Effector memory CD8-positive, alpha-beta T cell (primary cell): Measurements from ENCODE around the gene GLI2.

Experiments used
- ATAC-seq: fragments of 150-1000 bp; cut with Tn5 transposase; replicated peaks from 2 replicates; pipeline ENCODE4 v1.10.0; 2021; ENCODE audit warnings: mild to moderate bottlenecking, moderate library complexity
- DNase-seq, 3 experiments: peaks; one replicate each; pipeline ENCODE4 v3.0.0; 2021
- H3K27ac Mint-ChIP-seq, 2 donors: one replicate each; pipeline ENCODE4 v1.8.0; 2022; ENCODE audit warnings: mild to moderate bottlenecking in 2 of 2, mixed read lengths in 2 of 2, moderate library complexity in 2 of 2
- H3K27me3 Mint-ChIP-seq, 2 donors: one replicate each; pipeline ENCODE4 v1.8.0; 2022; ENCODE audit warnings: mixed read lengths in 2 of 2
- H3K36me3 Mint-ChIP-seq: one replicate; pipeline ENCODE4 v1.8.0; 2022; ENCODE audit warnings: mild to moderate bottlenecking, moderate library complexity, mixed read lengths; ENCODE audit not compliant: insufficient read depth
- H3K4me1 Mint-ChIP-seq, 2 donors: one replicate each; pipeline ENCODE4 v1.8.0; 2022; ENCODE audit warnings: low read depth in 2 of 2, mixed read lengths in 2 of 2
- H3K4me3 Mint-ChIP-seq, 2 donors: one replicate each; pipeline ENCODE4 v1.8.0; 2022; ENCODE audit warnings: mild to moderate bottlenecking in 2 of 2, mixed read lengths in 2 of 2, moderate library complexity in 2 of 2
- H3K9me3 Mint-ChIP-seq, 2 donors: one replicate each; pipeline ENCODE4 v1.8.0; 2022; ENCODE audit warnings: mixed read lengths in 2 of 2

GLI2 gene

DNA sequence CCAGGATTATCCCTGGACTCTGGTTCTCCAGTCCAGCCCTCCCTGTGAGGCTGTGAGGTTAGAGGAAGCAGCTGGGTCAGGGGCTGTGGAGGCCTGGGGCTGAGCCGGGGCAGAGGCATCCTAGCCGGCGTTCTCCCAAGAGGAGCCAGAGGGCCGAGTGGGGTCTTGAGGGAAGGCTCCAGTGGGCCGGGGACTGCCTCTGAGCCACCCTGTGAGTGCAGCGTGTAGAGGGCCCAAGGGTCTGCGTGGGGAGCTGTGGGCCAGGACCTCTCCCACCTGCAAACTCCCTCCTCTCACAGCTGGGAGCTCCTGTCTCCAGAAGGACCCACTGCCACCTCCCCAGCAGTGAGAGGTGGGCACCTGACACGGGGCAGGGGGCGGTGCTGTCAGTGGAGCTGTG is 41.0 kb downstream of the GLI2 start:
- H3K27me3 Mint-ChIP-seq: peaks cover 0 to 8% of the 10 kb centered on the region in 2 donors
- no peak for DNase-seq
- no peak for ATAC-seq

DNA sequence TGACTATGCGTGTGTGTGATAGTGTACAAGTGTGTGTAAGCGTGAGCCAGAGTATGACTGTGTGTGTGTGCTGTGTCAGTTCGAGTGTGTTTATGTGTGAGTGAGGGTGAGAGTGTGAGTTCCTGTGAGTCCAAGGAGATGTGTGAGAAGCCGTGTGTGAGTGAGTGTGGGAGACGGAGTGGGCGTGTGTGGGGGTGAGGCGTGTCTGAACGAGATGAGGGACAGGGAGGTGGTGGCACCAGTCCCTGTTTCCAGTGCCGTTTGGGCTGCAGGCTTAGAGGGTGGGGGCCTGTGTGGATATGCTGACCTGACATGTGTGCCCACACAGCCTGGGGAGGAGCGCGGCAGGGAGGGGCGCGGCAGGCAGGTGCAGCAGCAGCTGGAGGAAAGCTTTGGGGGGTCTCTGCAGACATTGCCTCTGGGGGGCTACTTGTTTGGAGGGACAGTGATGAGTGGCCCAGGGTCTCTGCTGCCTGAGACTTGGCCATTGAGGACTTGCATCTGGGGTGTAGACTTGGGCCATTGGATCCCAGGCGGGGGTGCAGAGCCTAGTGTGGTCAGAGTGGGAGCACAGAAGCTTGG is 41.6 kb downstream of the GLI2 start:
- Mint-ChIP-seq H3K27me3 (peaks cover 0 to 8% of the 10 kb centered on the region in 2 donors), H3K36me3 (no peaks in the 10 kb centered on the region), H3K9me3 (no peaks in the 10 kb centered on the region), H3K27ac (no peak overlapping the region), H3K4me3 (no peak overlapping the region), H3K4me1 (no peaks in the 10 kb centered on the region)
- ATAC-seq: no peak
- DNase-seq: no peak

More for the DNA sequence above, 41.0 kb downstream of the GLI2 start:
- no peak overlapping the region for H3K27ac Mint-ChIP-seq
- no peak overlapping the region for H3K4me3 Mint-ChIP-seq
- no peaks in the 10 kb centered on the region for H3K4me1 Mint-ChIP-seq
- H3K9me3 Mint-ChIP-seq: no peaks in the 10 kb centered on the region
- no peaks in the 10 kb centered on the region for H3K36me3 Mint-ChIP-seq

DNA sequence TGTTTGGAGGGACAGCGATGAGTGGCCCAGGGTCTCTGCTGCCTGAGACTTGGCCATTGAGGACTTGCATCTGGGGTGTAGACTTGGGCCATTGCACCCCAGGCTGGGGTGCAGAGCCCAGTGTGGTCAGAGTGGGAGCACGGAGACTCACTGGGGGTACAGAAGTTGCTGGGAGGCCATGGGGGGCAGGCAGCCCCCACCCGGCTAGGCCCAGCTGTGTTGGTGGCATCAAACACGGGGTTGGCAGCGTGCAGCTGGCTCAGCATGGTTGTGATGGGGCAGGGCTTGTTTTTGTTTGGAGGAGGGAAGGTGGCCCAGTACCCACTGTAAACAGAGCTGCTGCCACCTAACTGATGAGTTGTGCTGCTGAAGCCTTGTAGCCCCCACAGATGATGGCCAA is 42.1 kb downstream of the GLI2 start:
- Mint-ChIP-seq H3K27ac (no peak overlapping the region), H3K9me3 (no peaks in the 10 kb centered on the region), H3K4me1 (no peaks in the 10 kb centered on the region), H3K4me3 (no peak overlapping the region), H3K27me3 (peaks cover 0 to 8% of the 10 kb centered on the region in 2 donors), H3K36me3 (no peaks in the 10 kb centered on the region)
- ATAC-seq (no peak), DNase-seq (no peak)

DNA sequence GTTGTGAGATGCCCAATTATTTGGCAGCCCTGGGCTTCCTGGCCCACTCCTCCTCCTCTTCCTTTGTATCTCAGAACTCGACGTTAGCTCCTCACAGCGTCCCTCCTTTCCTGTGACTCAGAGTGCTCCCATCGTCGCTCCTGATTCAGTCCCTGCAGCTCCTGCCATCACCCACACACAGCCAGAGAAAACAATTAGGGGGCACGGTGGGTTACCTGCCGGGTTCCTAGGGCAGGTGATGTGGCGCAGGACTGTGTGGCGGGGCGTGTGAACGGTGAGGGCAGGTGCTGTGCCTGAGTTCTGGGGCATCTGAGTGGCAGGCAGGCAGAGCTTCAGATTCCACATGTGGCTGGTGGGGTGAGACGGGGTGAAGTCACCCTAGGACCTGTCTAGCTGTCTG is 42.6 kb downstream of the GLI2 start:
- H3K4me1 Mint-ChIP-seq: peaks cover 0 to 3% of the 10 kb centered on the region in 2 donors
- no peak overlapping the region for H3K4me3 Mint-ChIP-seq
- DNase-seq: no peak
- no peak for ATAC-seq
- H3K27ac Mint-ChIP-seq: no peak overlapping the region
- peaks cover 0 to 8% of the 10 kb centered on the region in 2 donors for H3K27me3 Mint-ChIP-seq
- H3K36me3 Mint-ChIP-seq: no peaks in the 10 kb centered on the region
- H3K9me3 Mint-ChIP-seq: no peaks in the 10 kb centered on the region

DNA sequence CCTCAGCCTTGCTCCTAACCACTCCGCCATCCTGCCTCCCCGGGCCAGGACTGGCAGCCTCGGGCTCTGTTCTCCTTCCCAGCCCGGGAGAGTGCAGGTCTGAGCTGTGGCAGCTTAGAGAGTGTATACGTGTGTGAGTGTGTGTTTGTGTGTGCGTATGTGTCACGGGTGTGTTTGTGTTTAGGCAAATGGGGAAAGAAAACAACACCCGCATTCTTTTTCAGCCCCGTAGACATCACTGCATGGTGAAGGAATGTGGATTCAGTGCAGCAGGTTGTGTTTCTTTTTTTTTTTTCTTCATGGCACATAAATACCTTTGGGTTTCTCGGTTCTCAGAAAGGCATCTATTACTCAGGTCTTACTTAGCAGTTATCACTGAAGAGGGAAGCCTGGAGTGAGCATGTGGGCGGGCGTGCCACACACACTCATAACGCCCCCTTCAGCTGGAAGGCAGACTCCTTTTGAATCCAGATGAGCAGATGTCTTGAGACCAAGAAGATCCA is 44.2 kb downstream of the GLI2 start:
- Mint-ChIP-seq H3K36me3 (no peaks in the 10 kb centered on the region), H3K27me3 (peaks cover 8% of the 10 kb centered on the region in 2 donors), H3K4me3 (no peak overlapping the region), H3K4me1 (peaks cover 0 to 3% of the 10 kb centered on the region in 2 donors), H3K9me3 (no peaks in the 10 kb centered on the region), H3K27ac (no peak overlapping the region)
- ATAC-seq (no peak), DNase-seq (no peak)

DNA sequence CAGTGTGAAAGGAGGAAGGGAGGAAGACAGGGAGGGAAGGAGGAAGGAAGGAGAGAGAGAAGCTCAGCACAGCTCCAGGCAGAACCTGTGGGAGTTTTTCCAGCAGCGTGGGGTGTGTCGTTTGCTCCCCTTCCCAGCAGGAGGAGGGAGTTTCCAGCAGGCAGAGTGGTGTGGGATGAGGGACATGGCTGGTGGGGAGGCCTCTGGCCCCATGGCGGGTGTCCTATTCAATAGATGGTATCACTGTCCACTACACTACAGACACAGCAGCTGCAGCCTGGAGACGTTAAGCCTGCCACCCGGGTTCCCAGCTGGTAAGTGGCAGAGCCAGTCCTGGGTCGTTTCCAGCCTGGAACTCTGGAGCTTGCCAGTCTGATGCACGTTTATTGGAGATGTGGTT is 44.7 kb downstream of the GLI2 start:
- H3K27ac Mint-ChIP-seq: no peak overlapping the region
- DNase-seq: no peak
- no peaks in the 10 kb centered on the region for H3K36me3 Mint-ChIP-seq
- peaks cover 0 to 3% of the 10 kb centered on the region in 2 donors for H3K4me1 Mint-ChIP-seq
- no peak overlapping the region for H3K4me3 Mint-ChIP-seq
- H3K9me3 Mint-ChIP-seq: no peaks in the 10 kb centered on the region
- peaks cover 8% of the 10 kb centered on the region in 2 donors for H3K27me3 Mint-ChIP-seq
- ATAC-seq: no peak

DNA sequence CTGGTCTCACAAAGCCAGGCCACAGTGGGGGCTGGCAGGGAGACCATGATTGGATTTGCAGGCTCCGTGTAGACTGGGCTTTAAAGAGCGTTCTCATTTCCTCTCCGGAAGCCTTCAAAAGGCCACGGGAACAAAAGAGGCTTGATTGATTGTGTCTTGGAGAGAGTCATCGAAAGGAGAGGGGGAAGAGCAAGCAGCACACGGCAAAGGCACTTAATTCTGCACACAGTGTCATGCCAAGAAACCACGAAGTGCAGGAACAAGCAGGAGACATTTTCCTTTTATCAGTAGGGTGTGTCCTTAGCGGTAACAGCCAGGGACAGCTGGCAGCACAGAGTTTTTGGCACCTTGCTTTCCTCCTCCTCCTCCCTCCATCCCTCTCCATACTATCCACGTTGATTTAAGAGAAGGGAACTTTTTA is 47.7 kb downstream of the GLI2 start:
- ATAC-seq: no peak
- Mint-ChIP-seq H3K9me3 (no peaks in the 10 kb centered on the region), H3K36me3 (no peaks in the 10 kb centered on the region), H3K27ac (no peak overlapping the region), H3K4me3 (no peak overlapping the region), H3K27me3 (peaks cover 8% of the 10 kb centered on the region in 2 donors), H3K4me1 (peaks cover 0 to 3% of the 10 kb centered on the region in 2 donors)
- no peak for DNase-seq

DNA sequence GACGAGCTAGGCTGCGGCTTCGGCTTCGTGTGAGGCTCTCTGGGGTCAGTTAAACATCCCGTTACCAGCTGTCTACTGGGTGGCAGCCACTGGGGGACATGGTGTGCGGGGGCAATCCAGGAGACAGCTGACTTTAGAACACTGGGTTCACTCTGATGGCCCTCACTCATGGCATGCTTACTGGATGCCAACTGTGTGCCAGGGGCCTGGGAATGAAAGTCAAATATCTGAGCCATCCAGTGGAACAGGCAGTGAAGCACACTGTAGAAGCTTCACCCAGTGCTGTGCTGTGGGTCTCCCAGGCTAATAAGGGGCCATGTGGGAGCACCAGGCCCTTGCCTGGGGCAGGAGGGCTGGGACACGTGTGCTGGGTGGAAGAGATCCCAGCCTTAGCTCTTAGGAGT is 48.3 kb downstream of the GLI2 start:
- H3K9me3 Mint-ChIP-seq: no peaks in the 10 kb centered on the region
- H3K4me3 Mint-ChIP-seq: no peak overlapping the region
- peaks cover 8% of the 10 kb centered on the region in 2 donors for H3K27me3 Mint-ChIP-seq
- DNase-seq (no peak), ATAC-seq (no peak)
- no peaks in the 10 kb centered on the region for H3K36me3 Mint-ChIP-seq
- no peak overlapping the region for H3K27ac Mint-ChIP-seq
- peaks cover 0 to 3% of the 10 kb centered on the region in 2 donors for H3K4me1 Mint-ChIP-seq
